HG03354 (cell line): ENCODE data around the gene TMEM25.

Experiments
- ATAC-seq: cut with Tn5 transposase; IDR thresholded peaks from one replicate; pipeline ENCODE4 v1.9.1; 2021; ENCODE audit warnings: mild to moderate bottlenecking; ENCODE audit not compliant: unreplicated experiment, poor library complexity, severe bottlenecking

The TMEM25 gene

GRCh38 chr11:118530180-118530682, 761 bp upstream of the TMEM25 start:
- no peak for ATAC-seq

- no peak for ATAC-seq
These were observed 649 bp downstream of the TMEM25 start for GRCh38 chr11:118531597-118532084.

- no peak for ATAC-seq
These were observed 1.1 kb downstream of the TMEM25 start for GRCh38 chr11:118532091-118532490.

GRCh38 chr11:118532852-118533768, 2.1 kb downstream of the TMEM25 start:
- ATAC-seq, result no peak

GRCh38 chr11:118533769-118534729, 3.1 kb downstream of the TMEM25 start:
- no peak for ATAC-seq

GRCh38 chr11:118535261-118535660, 4.3 kb downstream of the TMEM25 start:
- no peak for ATAC-seq

GRCh38 chr11:118536726-118537125, 5.7 kb downstream of the TMEM25 start:
- no peak for ATAC-seq

- no peak for ATAC-seq
These were observed 6.5 kb downstream of the TMEM25 start for GRCh38 chr11:118537409-118537980.

GRCh38 chr11:118544010-118544646, 13.1 kb downstream of the TMEM25 start:
- no peak for ATAC-seq

GRCh38 chr11:118544647-118545010, 13.6 kb downstream of the TMEM25 start:
- ATAC-seq, result no peak

GRCh38 chr11:118545533-118545932, 14.5 kb downstream of the TMEM25 start:
- no peak for ATAC-seq

- ATAC-seq, result no peak
These were observed 16.1 kb downstream of the TMEM25 start for GRCh38 chr11:118547132-118547531.

- ATAC-seq, result no peak
These were observed 21.3 kb downstream of the TMEM25 start for GRCh38 chr11:118552341-118552740.

GRCh38 chr11:118560806-118561205, 29.8 kb downstream of the TMEM25 start:
- ATAC-seq, result no peak

- no peak for ATAC-seq
These were observed 34.1 kb downstream of the TMEM25 start for GRCh38 chr11:118565051-118565450.

- no peak for ATAC-seq
These were observed 38.7 kb downstream of the TMEM25 start for GRCh38 chr11:118569670-118570069.

- ATAC-seq, result no peak
These were observed 39.8 kb downstream of the TMEM25 start for GRCh38 chr11:118570787-118571186.

- peak; percentile 21 for ATAC-seq
These were observed 40.7 kb downstream of the TMEM25 start for GRCh38 chr11:118571701-118572060.
